OCI-LY1 (cell line): Measurements from ENCODE around the gene DPP6.

Experiments
- EZH2 ChIP-seq: fragments of 200-600 bp; sonication (generic), shearing (Covaris generic); IDR thresholded peaks from 2 replicates; pipeline ENCODE4 v1.8.0; 2017; ENCODE audit warnings: borderline replicate concordance, mixed run types, mild to moderate bottlenecking, antibody characterized with exemption, low read length, moderate library complexity, mixed read lengths
- TF ChIP-seq, protein P1 (sequence below): fragments of 200-600 bp; sonication (generic), shearing (Covaris generic); IDR thresholded peaks from 2 replicates; pipeline ENCODE4 v1.5.1; 2017; ENCODE audit warnings: mild to moderate bottlenecking, antibody characterized with exemption, low read length, moderate library complexity, mixed read lengths

DNA sequence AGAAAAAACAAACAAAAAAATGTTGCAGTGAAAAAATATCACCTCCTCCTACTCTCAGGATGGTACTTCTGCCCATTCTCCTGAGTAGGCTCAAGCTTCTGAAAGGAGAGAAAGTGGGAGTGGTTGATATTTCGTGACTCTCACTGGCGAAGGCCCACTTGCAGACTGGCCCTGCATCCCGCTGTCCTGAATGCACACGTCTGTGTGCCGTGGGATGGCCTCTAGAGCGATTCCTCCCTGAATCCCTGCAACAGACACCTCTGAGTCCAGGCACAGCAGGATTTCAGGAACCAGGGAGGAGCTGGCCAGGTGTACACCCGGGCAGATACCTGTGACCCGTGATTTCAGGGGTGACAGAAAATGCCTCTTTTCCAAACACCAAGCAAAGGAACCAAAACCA is 319.2 kb downstream of the DPP6 start:
- TF ChIP-seq, protein P1, sequence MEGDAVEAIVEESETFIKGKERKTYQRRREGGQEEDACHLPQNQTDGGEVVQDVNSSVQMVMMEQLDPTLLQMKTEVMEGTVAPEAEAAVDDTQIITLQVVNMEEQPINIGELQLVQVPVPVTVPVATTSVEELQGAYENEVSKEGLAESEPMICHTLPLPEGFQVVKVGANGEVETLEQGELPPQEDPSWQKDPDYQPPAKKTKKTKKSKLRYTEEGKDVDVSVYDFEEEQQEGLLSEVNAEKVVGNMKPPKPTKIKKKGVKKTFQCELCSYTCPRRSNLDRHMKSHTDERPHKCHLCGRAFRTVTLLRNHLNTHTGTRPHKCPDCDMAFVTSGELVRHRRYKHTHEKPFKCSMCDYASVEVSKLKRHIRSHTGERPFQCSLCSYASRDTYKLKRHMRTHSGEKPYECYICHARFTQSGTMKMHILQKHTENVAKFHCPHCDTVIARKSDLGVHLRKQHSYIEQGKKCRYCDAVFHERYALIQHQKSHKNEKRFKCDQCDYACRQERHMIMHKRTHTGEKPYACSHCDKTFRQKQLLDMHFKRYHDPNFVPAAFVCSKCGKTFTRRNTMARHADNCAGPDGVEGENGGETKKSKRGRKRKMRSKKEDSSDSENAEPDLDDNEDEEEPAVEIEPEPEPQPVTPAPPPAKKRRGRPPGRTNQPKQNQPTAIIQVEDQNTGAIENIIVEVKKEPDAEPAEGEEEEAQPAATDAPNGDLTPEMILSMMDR: no peak
- TF ChIP-seq EZH2: no peak
